Measurements from ENCODE around the gene BCL3. TPM values are rescaled to one million over a fixed set of nuclear protein-coding genes. Genes with fewer than 3 reads are reported as not detected.
"Not testable (repeated sequence)": the region's sequence is repeated elsewhere in the genome, so short reads cannot be mapped to it uniquely, and the experiment has no call there.

BCL3 gene
- total RNA-seq, 2 experiments from 2014 or later = 38.7 to 40.2 TPM

GRCh38 chr19:44772959-44773358 lies 24.5 kb downstream of the BCL3 start:
- Mint-ChIP-seq H3K27me3 (peaks cover 8% of the 10 kb centered on the region), H3K27ac (no peak overlapping the region), H3K36me3 (ENCODE audit: low read depth) (peaks cover 3% of the 10 kb centered on the region), H3K9me3 (peaks cover 4% of the 10 kb centered on the region), H3K4me1 (peaks cover 28% of the 10 kb centered on the region), H3K4me3 (no peak overlapping the region)
- POLR2A ChIA-PET = interaction anchor here (0.6 kb wide), 1 partner anchor 117 kb away, joined by 4 read pairs; no protein-coding TSS in a partner anchor
- CTCF ChIA-PET = interaction anchor here (0.6 to 11.9 kb wide), 9 partner anchors 10 to 314 kb away, joined by 3 to 222 read pairs (median 5); partner anchors contain the start of gene NECTIN2
- DNase-seq = no peak

DNA sequence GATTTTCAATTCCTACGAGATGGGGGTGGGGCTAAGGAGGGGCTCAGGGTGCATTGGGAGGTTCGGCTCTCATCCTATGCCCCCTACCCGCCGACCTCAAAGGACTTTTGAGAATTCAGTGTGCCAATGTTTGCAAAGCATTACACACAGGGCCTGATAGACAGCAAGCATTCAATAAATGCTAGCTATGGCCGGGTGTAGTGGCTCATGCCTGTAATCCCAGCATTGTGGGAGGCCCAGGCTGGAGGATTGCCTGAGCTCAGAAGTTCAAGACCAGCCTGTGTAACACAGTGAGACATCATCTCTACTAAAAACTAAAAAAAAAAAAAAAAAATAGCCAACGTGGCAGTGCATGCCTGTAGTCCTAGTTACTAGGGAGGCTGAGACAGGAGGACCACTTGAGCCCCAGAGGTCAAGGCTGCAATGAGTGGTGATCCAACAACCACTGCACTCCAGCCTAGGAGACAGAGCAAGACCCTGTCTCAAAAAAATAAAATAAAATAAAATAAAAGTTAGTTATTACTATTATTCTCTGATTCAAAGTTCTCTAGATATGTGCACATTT lies 27.2 kb downstream of the BCL3 start:
- peaks cover 6% of the 10 kb centered on the region for H3K27me3 Mint-ChIP-seq
- POLR2A ChIA-PET = no interaction called here
- H3K4me3 Mint-ChIP-seq = no peak overlapping the region
- H3K9me3 Mint-ChIP-seq = no peaks in the 10 kb centered on the region
- CTCF ChIA-PET = no interaction called here
- H3K27ac Mint-ChIP-seq = no peak overlapping the region
- H3K4me1 Mint-ChIP-seq = peaks cover 7% of the 10 kb centered on the region
- DNase-seq = no peak
- H3K36me3 Mint-ChIP-seq (ENCODE audit: low read depth) = no peaks in the 10 kb centered on the region

- no peaks in the 10 kb centered on the region for H3K36me3 Mint-ChIP-seq (ENCODE audit: low read depth)
- POLR2A ChIA-PET = no interaction called here
These were observed 28.0 kb downstream of the BCL3 start for GRCh38 chr19:44776402-44777096.

DNA sequence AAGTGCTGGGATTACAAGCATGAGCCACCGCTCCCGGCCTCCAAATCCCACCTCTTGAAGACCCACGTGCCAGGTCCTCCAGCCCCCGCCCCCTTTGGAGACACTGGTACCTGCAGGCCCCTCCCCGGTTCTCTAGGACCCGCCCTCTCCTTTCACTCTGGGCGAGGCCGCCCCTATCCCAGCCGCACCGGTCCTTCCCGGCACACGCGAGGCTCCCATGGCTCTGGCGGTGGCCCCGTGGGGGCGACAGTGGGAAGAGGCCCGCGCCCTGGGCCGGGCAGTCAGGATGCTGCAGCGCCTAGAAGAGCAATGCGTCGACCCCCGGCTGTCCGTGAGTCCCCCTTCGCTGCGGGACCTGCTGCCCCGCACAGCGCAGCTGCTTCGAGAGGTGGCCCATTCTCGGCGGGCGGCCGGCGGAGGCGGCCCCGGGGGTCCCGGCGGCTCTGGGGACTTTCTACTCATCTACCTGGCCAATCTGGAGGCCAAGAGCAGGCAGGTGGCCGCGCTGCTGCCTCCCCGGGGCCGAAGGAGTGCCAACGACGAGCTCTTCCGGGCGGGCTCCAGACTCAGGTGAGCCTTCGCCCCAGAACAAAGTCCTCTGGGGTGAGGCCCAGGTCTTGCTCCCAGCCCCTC lies 29.3 kb downstream of the BCL3 start, which contains the start of gene CBLC:
CBLC (plus strand) TSS at position 176 of the 633 bp plus-strand sequence; CDS start at position 218, 42 bp downstream.
- CTCF ChIA-PET = interaction anchor here (1.4 kb wide), 1 partner anchor 54 kb away, joined by 3 read pairs; no protein-coding TSS in a partner anchor
- H3K4me3 Mint-ChIP-seq = no peak within 1 kb of the TSS
- DNase-seq = no peak
- POLR2A ChIA-PET = no interaction called here
- H3K27ac Mint-ChIP-seq = no peak within 1 kb of the TSS
- peaks cover 6% of the 10 kb centered on the region for H3K27me3 Mint-ChIP-seq
- H3K4me1 Mint-ChIP-seq = no peaks in the 10 kb centered on the region
- no peaks in the 10 kb centered on the region for H3K36me3 Mint-ChIP-seq (ENCODE audit: low read depth)
- no peaks in the 10 kb centered on the region for H3K9me3 Mint-ChIP-seq

More at GRCh38 chr19:44776402-44777096, 28.0 kb downstream of the BCL3 start:
- peaks cover 6% of the 10 kb centered on the region for H3K27me3 Mint-ChIP-seq
- CTCF ChIA-PET = no interaction called here
- H3K9me3 Mint-ChIP-seq = no peaks in the 10 kb centered on the region
- H3K4me3 Mint-ChIP-seq = no peak overlapping the region
- DNase-seq = no peak
- no peak overlapping the region for H3K27ac Mint-ChIP-seq
- H3K4me1 Mint-ChIP-seq = peaks cover 4% of the 10 kb centered on the region

DNA sequence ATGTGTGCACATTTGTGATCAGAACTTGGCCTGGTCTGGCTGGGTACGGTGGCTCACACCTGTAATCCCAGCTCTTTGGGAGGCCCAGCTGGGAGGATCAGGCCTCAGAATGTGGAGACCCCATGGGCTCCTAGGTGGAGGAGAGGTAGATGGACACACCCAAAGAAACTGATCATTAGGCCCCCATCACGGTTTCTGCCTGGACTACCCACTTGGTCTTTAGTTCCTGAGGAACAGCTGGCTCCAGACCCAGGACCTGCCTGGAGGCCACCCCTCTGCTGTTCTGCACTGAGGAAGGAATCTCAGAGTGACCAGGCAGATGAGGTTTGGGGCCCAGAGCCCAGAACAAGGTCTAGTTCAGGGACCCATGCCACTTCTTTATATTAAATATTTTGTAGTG lies 30.6 kb downstream of the BCL3 start:
- DNase-seq = no peak
- Mint-ChIP-seq H3K27me3 (no peaks in the 10 kb centered on the region), H3K9me3 (no peaks in the 10 kb centered on the region), H3K4me1 (peaks cover under 1% of the 10 kb centered on the region), H3K36me3 (ENCODE audit: low read depth) (no peaks in the 10 kb centered on the region), H3K4me3 (no peak overlapping the region), H3K27ac (no peak overlapping the region)
- CTCF ChIA-PET = interaction anchor here (0.6 to 2.6 kb wide), 4 partner anchors 8 to 55 kb away, joined by 3 to 19 read pairs (median 4); no protein-coding TSS in a partner anchor
- POLR2A ChIA-PET = no interaction called here

DNA sequence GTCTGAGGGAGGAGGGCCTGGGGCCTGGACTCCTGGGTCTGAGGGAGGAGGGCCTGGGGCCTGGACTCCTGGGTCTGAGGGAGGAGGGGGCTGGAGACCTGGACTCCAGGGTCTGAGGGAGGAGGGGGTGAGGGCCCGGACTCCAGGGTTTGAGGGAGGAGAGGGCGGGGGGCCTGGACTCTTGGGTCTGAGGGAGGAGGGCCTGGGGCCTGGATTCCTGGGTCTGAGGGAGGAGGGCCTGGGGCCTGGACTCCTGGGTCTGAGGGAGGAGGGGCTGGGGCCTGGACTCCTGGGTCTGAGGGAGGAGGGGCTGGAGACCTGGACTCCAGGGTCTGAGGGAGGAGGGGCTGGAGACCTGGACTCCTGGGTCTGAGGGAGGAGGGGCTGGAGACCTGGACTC lies 33.2 kb downstream of the BCL3 start:
- H3K36me3 Mint-ChIP-seq (ENCODE audit: low read depth); DNase-seq; POLR2A ChIA-PET; H3K4me3 Mint-ChIP-seq; H3K27ac Mint-ChIP-seq; H3K9me3 Mint-ChIP-seq; H3K27me3 Mint-ChIP-seq; H3K4me1 Mint-ChIP-seq: not testable (repeated sequence)
- CTCF ChIA-PET = interaction anchor here (0.8 to 3.5 kb wide), 3 partner anchors 10 to 59 kb away, joined by 3 to 25 read pairs (median 4); no protein-coding TSS in a partner anchor

GRCh38 chr19:44782729-44783128 lies 34.2 kb downstream of the BCL3 start:
- CTCF ChIA-PET = interaction anchor here (1.1 to 3.5 kb wide), 4 partner anchors 11 to 94 kb away, joined by 3 to 25 read pairs (median 7); no protein-coding TSS in a partner anchor
- Mint-ChIP-seq H3K27me3 (no peaks in the 10 kb centered on the region), H3K4me3 (no peak overlapping the region), H3K4me1 (peaks cover 5% of the 10 kb centered on the region), H3K9me3 (no peaks in the 10 kb centered on the region), H3K27ac (no peak overlapping the region), H3K36me3 (ENCODE audit: low read depth) (no peaks in the 10 kb centered on the region)
- POLR2A ChIA-PET = no interaction called here
- no peak for DNase-seq

- DNase-seq = no peak
- peaks cover 5% of the 10 kb centered on the region for H3K4me1 Mint-ChIP-seq
- H3K27me3 Mint-ChIP-seq = no peaks in the 10 kb centered on the region
- POLR2A ChIA-PET = interaction anchor here (0.6 kb wide), 1 partner anchor 80 kb away, joined by 3 read pairs; no protein-coding TSS in a partner anchor
- H3K4me3 Mint-ChIP-seq = no peak overlapping the region
- no peaks in the 10 kb centered on the region for H3K9me3 Mint-ChIP-seq
- CTCF ChIA-PET = interaction anchor here (0.8 to 3.5 kb wide), 12 partner anchors 12 to 120 kb away, joined by 3 to 25 read pairs (median 4); no protein-coding TSS in a partner anchor
- H3K27ac Mint-ChIP-seq = no peak overlapping the region
- H3K36me3 Mint-ChIP-seq (ENCODE audit: low read depth) = no peaks in the 10 kb centered on the region
These were observed 35.0 kb downstream of the BCL3 start for GRCh38 chr19:44783545-44783944.

DNA sequence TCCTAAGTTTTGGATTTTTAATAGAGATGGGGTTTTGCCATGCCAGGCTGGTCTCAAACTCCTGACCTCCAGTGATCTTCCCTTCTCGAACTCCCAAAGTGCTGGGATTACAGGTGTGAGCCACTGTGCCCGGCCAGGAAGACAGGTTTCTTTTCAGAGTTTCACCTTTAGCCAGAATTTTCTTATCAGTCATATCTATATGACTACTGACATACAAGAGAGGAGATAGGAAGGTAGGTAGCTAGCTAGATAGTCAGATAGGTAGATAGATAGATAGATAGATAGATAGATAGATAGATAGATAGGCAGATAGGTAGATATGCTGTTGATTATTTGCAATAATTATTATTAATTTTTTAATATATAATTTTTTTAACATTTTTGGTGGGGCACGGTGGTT lies 36.8 kb downstream of the BCL3 start:
- ChIA-PET POLR2A (no interaction called here), CTCF (interaction anchor here (0.9 to 3.5 kb wide), 5 partner anchors 8 to 63 kb away, joined by 3 to 25 read pairs (median 4); no protein-coding TSS in a partner anchor)
- Mint-ChIP-seq H3K27me3 (no peaks in the 10 kb centered on the region), H3K9me3 (no peaks in the 10 kb centered on the region), H3K36me3 (ENCODE audit: low read depth) (no peaks in the 10 kb centered on the region), H3K4me1 (peaks cover 5% of the 10 kb centered on the region), H3K4me3 (no peak overlapping the region), H3K27ac (no peak overlapping the region)
- DNase-seq = no peak

DNA sequence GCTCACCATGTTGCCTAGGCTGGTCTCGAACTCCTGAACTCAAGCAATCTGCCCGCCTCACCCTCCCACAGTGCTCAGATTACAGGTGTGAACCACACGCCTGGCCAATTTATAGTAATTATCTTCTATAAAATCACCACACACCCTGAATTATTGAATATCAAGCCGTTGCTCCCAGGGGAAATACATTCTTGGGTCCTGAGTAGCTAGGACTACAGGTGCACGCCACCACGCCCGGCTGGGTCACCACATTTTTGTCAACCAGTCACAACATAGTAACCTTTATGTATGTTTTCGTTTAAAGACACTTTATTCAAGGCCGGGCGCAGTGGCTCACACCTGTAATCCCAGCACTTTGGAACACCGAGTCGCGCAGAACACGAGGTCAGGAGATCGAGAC lies 37.5 kb downstream of the BCL3 start:
- no peak overlapping the region for H3K27ac Mint-ChIP-seq
- no peaks in the 10 kb centered on the region for H3K27me3 Mint-ChIP-seq
- no peaks in the 10 kb centered on the region for H3K9me3 Mint-ChIP-seq
- no peaks in the 10 kb centered on the region for H3K36me3 Mint-ChIP-seq (ENCODE audit: low read depth)
- CTCF ChIA-PET = interaction anchor here (1.1 to 2.6 kb wide), 3 partner anchors 11 to 62 kb away, joined by 4 to 9 read pairs (median 5); no protein-coding TSS in a partner anchor
- H3K4me3 Mint-ChIP-seq = no peak overlapping the region
- DNase-seq = no peak
- POLR2A ChIA-PET = no interaction called here
- peaks cover 5% of the 10 kb centered on the region for H3K4me1 Mint-ChIP-seq

DNA sequence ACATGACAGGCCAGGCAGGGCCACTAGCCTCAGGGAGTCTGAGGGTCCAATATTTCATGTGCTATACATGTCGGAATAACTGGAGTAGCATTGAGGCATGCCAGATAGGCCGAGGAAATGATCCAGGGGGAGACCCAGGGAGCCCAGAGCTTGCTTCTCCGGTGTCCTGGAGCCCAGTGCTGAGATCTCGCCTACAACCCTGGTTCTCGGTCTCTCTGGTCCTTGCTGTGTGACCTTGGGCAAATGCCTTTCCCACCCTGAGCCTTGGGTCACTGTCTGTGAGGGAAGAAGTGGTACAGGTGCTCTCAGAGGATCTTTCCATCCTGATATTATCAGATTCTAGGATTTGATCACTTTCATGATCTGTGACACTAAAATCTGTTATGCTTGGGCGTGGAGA lies 40.5 kb downstream of the BCL3 start:
- CTCF ChIA-PET = interaction anchor here (0.9 to 2.0 kb wide), 3 partner anchors 8 to 65 kb away, joined by 3 to 6 read pairs (median 5); no protein-coding TSS in a partner anchor
- no peaks in the 10 kb centered on the region for H3K36me3 Mint-ChIP-seq (ENCODE audit: low read depth)
- H3K27me3 Mint-ChIP-seq = no peaks in the 10 kb centered on the region
- POLR2A ChIA-PET = no interaction called here
- no peaks in the 10 kb centered on the region for H3K9me3 Mint-ChIP-seq
- H3K27ac Mint-ChIP-seq = no peak overlapping the region
- H3K4me1 Mint-ChIP-seq = peaks cover 5% of the 10 kb centered on the region
- no peak overlapping the region for H3K4me3 Mint-ChIP-seq
- no peak for DNase-seq

DNA sequence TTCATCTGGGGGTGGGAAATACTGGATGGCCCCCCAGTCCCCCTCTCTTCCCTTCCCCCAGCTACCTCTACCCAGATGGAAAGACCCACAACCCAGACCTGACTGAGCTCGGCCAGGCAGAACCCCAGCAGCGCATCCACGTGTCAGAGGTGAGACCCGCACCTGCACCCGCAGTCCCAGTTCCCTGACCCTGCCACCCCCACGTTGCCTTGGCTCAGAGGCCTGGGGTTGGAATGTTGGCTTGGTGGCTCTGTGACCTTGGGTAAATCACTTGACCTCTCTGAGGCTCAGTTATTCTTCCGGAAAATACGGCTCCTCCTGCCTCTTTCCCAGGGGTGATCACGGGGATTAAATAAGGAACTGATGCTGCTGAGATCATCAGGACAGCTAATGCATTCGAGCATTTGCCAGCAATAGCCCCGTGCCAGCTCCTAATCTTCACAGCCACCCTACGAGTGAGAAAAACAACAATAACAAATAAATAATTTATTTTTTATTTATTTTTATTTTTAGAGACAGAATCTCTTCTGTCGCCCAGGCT lies 41.5 kb downstream of the BCL3 start:
- Mint-ChIP-seq H3K36me3 (ENCODE audit: low read depth) (no peaks in the 10 kb centered on the region), H3K27ac (no peak overlapping the region), H3K4me3 (no peak overlapping the region), H3K4me1 (no peaks in the 10 kb centered on the region), H3K27me3 (no peaks in the 10 kb centered on the region), H3K9me3 (no peaks in the 10 kb centered on the region)
- DNase-seq = no peak
- CTCF ChIA-PET = interaction anchor here (0.9 to 2.0 kb wide), 2 partner anchors 10 to 19 kb away, joined by 3 to 6 read pairs; no protein-coding TSS in a partner anchor
- POLR2A ChIA-PET = no interaction called here

Data from activated CD4-positive, alpha-beta T cell treated with anti-CD3 and anti-CD28 coated beads, Interleukin-2, amount 10 ng/mL, durations not matched to agents 7 days and 5 days (primary cell).